Neutrophil (primary cell): ENCODE data around the gene MTO1.
"Not testable (repeated sequence)": the region's sequence is repeated elsewhere in the genome, so short reads cannot be mapped to it uniquely, and the experiment has no call there.

Experiments
- H3K27ac ChIP-seq: fragments of 200-600 bp; sonication (generic); 2 replicates; pipeline ENCODE4 v1.5.1; 2016; ENCODE audit warnings: mild to moderate bottlenecking, moderate library complexity
- H3K27me3 ChIP-seq: fragments of 200-600 bp; sonication (generic); 2 replicates; pipeline ENCODE4 v1.6.0; 2016; ENCODE audit warnings: mild to moderate bottlenecking
- H3K36me3 ChIP-seq: fragments of 200-600 bp; sonication (generic); 2 replicates; pipeline ENCODE4 v1.5.1; 2017
- H3K4me1 ChIP-seq, 2 experiments: fragments of 200-600 bp in 1 of 2; sonication (generic) in 1 of 2; 1 replicate in 1 of 2; 2 replicates in 1 of 2; pipeline versions ENCODE4 v1.5.1 to v1.6.1; 2013 to 2016; ENCODE audit warnings: low read depth in 1 of 2, low read length in 1 of 2, mild to moderate bottlenecking in 1 of 2, moderate library complexity in 1 of 2; ENCODE audit not compliant: control insufficient read depth in 1 of 2, insufficient read depth in 1 of 2
- H3K4me3 ChIP-seq, 2 experiments: fragments of 200-600 bp in 1 of 2; sonication (generic) in 1 of 2; 1 replicate in 1 of 2; 2 replicates in 1 of 2; pipeline ENCODE4 v1.5.1; 2013 to 2016; ENCODE audit warnings: low read depth in 1 of 2, low read length in 1 of 2, mild to moderate bottlenecking in 1 of 2, moderate library complexity in 1 of 2
- H3K9me3 ChIP-seq: fragments of 200-600 bp; sonication (generic); 2 replicates; pipeline ENCODE4 v1.5.1; 2016
- CTCF ChIP-seq: fragments of 200-600 bp; sonication (generic); IDR thresholded peaks from 2 replicates; pipeline ENCODE4 v1.5.1; 2016; ENCODE audit warnings: antibody characterized with exemption

The MTO1 gene

GRCh38 chr6:73515204-73515655, 53.7 kb downstream of the MTO1 start:
- peaks cover 37% of the 10 kb centered on the region for H3K36me3 ChIP-seq
- TF ChIP-seq CTCF, result no peak
- H3K27ac ChIP-seq, result peak overlapping the region; percentile 48
- H3K4me1 ChIP-seq, result peaks cover 28 to 35% of the 10 kb centered on the region in 2 experiments
- no peaks in the 10 kb centered on the region for H3K27me3 ChIP-seq
- no peak overlapping the region for H3K4me3 ChIP-seq
- H3K9me3 ChIP-seq, result no peaks in the 10 kb centered on the region

GRCh38 chr6:73516514-73517489, 55.3 kb downstream of the MTO1 start:
- no peaks in the 10 kb centered on the region for H3K9me3 ChIP-seq
- H3K27me3 ChIP-seq, result no peaks in the 10 kb centered on the region
- no peak overlapping the region for H3K4me3 ChIP-seq
- peaks cover 33 to 39% of the 10 kb centered on the region in 2 experiments for H3K4me1 ChIP-seq
- peaks cover 37% of the 10 kb centered on the region for H3K36me3 ChIP-seq
- H3K27ac ChIP-seq, result peak overlapping the region; percentile 48
- TF ChIP-seq CTCF, result no peak

- not testable (repeated sequence) for H3K27me3 ChIP-seq, H3K9me3 ChIP-seq, H3K4me3 ChIP-seq
- Histone ChIP-seq H3K36me3 (peaks cover 37% of the 10 kb centered on the region), H3K27ac (peak overlapping the region; percentile 44), H3K4me1 (peaks cover 49 to 55% of the 10 kb centered on the region in 2 experiments)
Observed at GRCh38 chr6:73518100-73518981, 56.8 kb downstream of the MTO1 start.

GRCh38 chr6:73518982-73519881, 57.7 kb downstream of the MTO1 start:
- Histone ChIP-seq H3K4me3 (peak overlapping the region; percentile 88 to 98), H3K27ac (peak overlapping the region; percentile 95), H3K36me3 (peaks cover 37% of the 10 kb centered on the region), H3K4me1 (peaks cover 58 to 61% of the 10 kb centered on the region in 2 experiments)
- not testable (repeated sequence) for H3K9me3 ChIP-seq, H3K27me3 ChIP-seq

GRCh38 chr6:73519926-73520687, 58.6 kb downstream of the MTO1 start:
- TF ChIP-seq CTCF, result no peak
- Histone ChIP-seq H3K27me3 (no peaks in the 10 kb centered on the region), H3K9me3 (no peaks in the 10 kb centered on the region), H3K27ac (peak overlapping the region; percentile 95), H3K4me3 (peak overlapping the region; percentile 88 to 98), H3K36me3 (peaks cover 37% of the 10 kb centered on the region), H3K4me1 (peaks cover 59 to 63% of the 10 kb centered on the region in 2 experiments)
